RWPE2 (cell line): Measurements from ENCODE around the gene CYCS.

Experiments used
- ATAC-seq: fragments of 200-7000 bp; cut with Tn5 transposase; 3 replicates; pipeline ENCODE4 v1.9.1; 2021; ENCODE audit warnings: low read depth
- DNase-seq: peaks from one replicate; pipeline ENCODE4 v3.0.0-alpha.2; 2020; ENCODE audit warnings: low spot score
- H3K27ac ChIP-seq: fragments of 450-650 bp; 2 replicates; pipeline ENCODE4 v1.5.1; 2017; ENCODE audit warnings: mild to moderate bottlenecking; ENCODE audit not compliant: poor library complexity, severe bottlenecking
- H3K27me3 ChIP-seq: fragments of 250-450 bp; sonication (Bioruptor Pico); 2 replicates; pipeline ENCODE4 v1.5.1; 2021; ENCODE audit warnings: mild to moderate bottlenecking, moderate library complexity; ENCODE audit not compliant: insufficient read depth, poor library complexity, severe bottlenecking
- H3K36me3 ChIP-seq: fragments of 250-450 bp; sonication (Bioruptor Pico); 2 replicates; pipeline ENCODE4 v1.5.1; 2020; ENCODE audit warnings: low read depth, mild to moderate bottlenecking, moderate library complexity
- H3K4me1 ChIP-seq: fragments of 250-450 bp; sonication (Bioruptor Pico); 2 replicates; pipeline ENCODE4 v1.5.1; 2021; ENCODE audit warnings: mild to moderate bottlenecking, moderate library complexity; ENCODE audit not compliant: insufficient read depth, poor library complexity, severe bottlenecking
- H3K4me3 ChIP-seq: fragments of 250-450 bp; sonication (Bioruptor Pico); 2 replicates; pipeline ENCODE4 v1.5.1; 2021; ENCODE audit warnings: mild to moderate bottlenecking, moderate library complexity; ENCODE audit not compliant: severe bottlenecking
- H3K9me3 ChIP-seq: fragments of 250-450 bp; sonication (Bioruptor Pico); 2 replicates; pipeline ENCODE4 v1.5.1; 2021; ENCODE audit warnings: mild to moderate bottlenecking, moderate library complexity; ENCODE audit not compliant: severe bottlenecking
- CTCF ChIP-seq: fragments of 450-650 bp; IDR thresholded peaks from one replicate; pipeline ENCODE4 v1.5.1; 2017; ENCODE audit warnings: mild to moderate bottlenecking, moderate library complexity; ENCODE audit not compliant: poor library complexity, severe bottlenecking

The CYCS gene

GRCh38 chr7:25095516-25096345 lies 29.3 kb downstream of the CYCS start:
- Histone ChIP-seq H3K4me3 (no peak overlapping the region), H3K27ac (no peak overlapping the region), H3K36me3 (no peaks in the 10 kb centered on the region), H3K9me3 (no peaks in the 10 kb centered on the region), H3K4me1 (no peaks in the 10 kb centered on the region), H3K27me3 (no peaks in the 10 kb centered on the region)
- ATAC-seq (no peak), DNase-seq (no peak)
- no peak for TF ChIP-seq CTCF

- Histone ChIP-seq H3K4me1 (no peaks in the 10 kb centered on the region), H3K27ac (no peak overlapping the region), H3K36me3 (no peaks in the 10 kb centered on the region), H3K27me3 (no peaks in the 10 kb centered on the region), H3K4me3 (no peak overlapping the region), H3K9me3 (no peaks in the 10 kb centered on the region)
- DNase-seq: no peak
- TF ChIP-seq CTCF: peak; percentile 83
- ATAC-seq: peak; percentile 83
These were observed 31.7 kb downstream of the CYCS start for GRCh38 chr7:25093268-25093826.

- H3K36me3 ChIP-seq: no peaks in the 10 kb centered on the region
- H3K4me1 ChIP-seq: no peaks in the 10 kb centered on the region
- TF ChIP-seq CTCF: no peak
- no peaks in the 10 kb centered on the region for H3K27me3 ChIP-seq
- no peak overlapping the region for H3K4me3 ChIP-seq
- no peak for DNase-seq
- H3K27ac ChIP-seq: no peak overlapping the region
- ATAC-seq: no peak
- no peaks in the 10 kb centered on the region for H3K9me3 ChIP-seq
These were observed 33.3 kb downstream of the CYCS start for GRCh38 chr7:25091779-25092178.

- Histone ChIP-seq H3K27ac (no peak overlapping the region), H3K27me3 (no peaks in the 10 kb centered on the region), H3K36me3 (no peaks in the 10 kb centered on the region), H3K4me1 (no peaks in the 10 kb centered on the region), H3K9me3 (no peaks in the 10 kb centered on the region), H3K4me3 (no peak overlapping the region)
- no peak for ATAC-seq
- no peak for DNase-seq
- TF ChIP-seq CTCF: no peak
These were observed 33.9 kb downstream of the CYCS start for GRCh38 chr7:25091176-25091575.

GRCh38 chr7:25090374-25090773 lies 34.7 kb downstream of the CYCS start:
- no peak for TF ChIP-seq CTCF
- Histone ChIP-seq H3K27ac (no peak overlapping the region), H3K9me3 (no peaks in the 10 kb centered on the region), H3K36me3 (no peaks in the 10 kb centered on the region), H3K4me3 (no peak overlapping the region), H3K27me3 (no peaks in the 10 kb centered on the region), H3K4me1 (no peaks in the 10 kb centered on the region)
- no peak for DNase-seq
- no peak for ATAC-seq
